Astrocyte (in vitro differentiated cells and primary cell): ENCODE data around the gene SPC25. TPM values are rescaled to one million over a fixed set of nuclear protein-coding genes. Genes with fewer than 3 reads are reported as not detected.

Experiments
- DNase-seq: peaks from one replicate; pipeline ENCODE4 v3.0.0-alpha.2; 2010; ENCODE audit warnings: low read depth
- FAIRE-seq: peaks from 2 replicates; lab custom pipeline; 2011; peaks lifted over from hg19 to GRCh38; lab: Jason Lieb, UNC
- H2AFZ ChIP-seq: 2 replicates; pipeline ENCODE4 v1.6.0; 2012; ENCODE audit warnings: low read depth, low read length, inconsistent platforms
- H3K27ac ChIP-seq: 2 replicates; pipeline ENCODE4 v1.5.1; 2011; ENCODE audit warnings: low read depth, low read length, inconsistent platforms
- H3K27me3 ChIP-seq: 2 replicates; pipeline ENCODE4 v1.6.0; 2011; ENCODE audit warnings: low read length, inconsistent platforms; ENCODE audit not compliant: insufficient read depth
- H3K36me3 ChIP-seq: 2 replicates; pipeline ENCODE4 v1.5.1; 2011; ENCODE audit warnings: low read length, inconsistent platforms; ENCODE audit not compliant: insufficient read depth
- H3K4me1 ChIP-seq: 2 replicates; pipeline ENCODE4 v1.5.1; 2011; ENCODE audit warnings: low read length, inconsistent platforms; ENCODE audit not compliant: insufficient read depth
- H3K4me2 ChIP-seq: 2 replicates; pipeline ENCODE4 v1.6.0; 2012; ENCODE audit warnings: low read length, inconsistent platforms
- H3K4me3 ChIP-seq: 2 replicates; pipeline ENCODE4 v1.5.1; 2011; ENCODE audit warnings: low read depth, mild to moderate bottlenecking, low read length, inconsistent platforms; ENCODE audit not compliant: insufficient read depth
- H3K79me2 ChIP-seq: 2 replicates; pipeline ENCODE4 v1.6.0; 2012; ENCODE audit warnings: mild to moderate bottlenecking, low read length, inconsistent platforms; ENCODE audit not compliant: insufficient read depth
- H3K9ac ChIP-seq: 2 replicates; pipeline ENCODE4 v1.6.0; 2012; ENCODE audit warnings: mild to moderate bottlenecking, low read length, inconsistent platforms
- H3K9me3 ChIP-seq: 2 replicates; pipeline ENCODE4 v1.5.1; 2012; ENCODE audit warnings: low read depth, mild to moderate bottlenecking, low read length, inconsistent platforms; ENCODE audit not compliant: insufficient read depth
- H4K20me1 ChIP-seq: 2 replicates; pipeline ENCODE4 v1.6.0; 2012; ENCODE audit warnings: low read length, inconsistent platforms; ENCODE audit not compliant: insufficient read depth
- H3K27ac Mint-ChIP-seq: one replicate; pipeline ENCODE4 v1.8.0; 2021; ENCODE audit warnings: mild to moderate bottlenecking, mixed read lengths; ENCODE audit not compliant: unreplicated experiment
- H3K27me3 Mint-ChIP-seq: one replicate; pipeline ENCODE4 v1.8.0; 2021; ENCODE audit warnings: low read depth, mixed read lengths; ENCODE audit not compliant: unreplicated experiment
- H3K36me3 Mint-ChIP-seq: one replicate; pipeline ENCODE4 v1.8.0; 2021; ENCODE audit warnings: low read depth, mixed read lengths; ENCODE audit not compliant: unreplicated experiment
- H3K4me1 Mint-ChIP-seq: one replicate; pipeline ENCODE4 v1.8.0; 2021; ENCODE audit warnings: low read depth, mixed read lengths; ENCODE audit not compliant: unreplicated experiment
- H3K4me3 Mint-ChIP-seq: one replicate; pipeline ENCODE4 v1.8.0; 2021; ENCODE audit warnings: mild to moderate bottlenecking, moderate library complexity, mixed read lengths; ENCODE audit not compliant: unreplicated experiment
- H3K9me3 Mint-ChIP-seq: one replicate; pipeline ENCODE4 v1.8.0; 2021; ENCODE audit warnings: mild to moderate bottlenecking, mixed read lengths; ENCODE audit not compliant: unreplicated experiment
- EZH2 ChIP-seq: IDR thresholded peaks from 2 replicates; pipeline ENCODE4 v1.6.1; 2012; ENCODE audit warnings: mild to moderate bottlenecking, low read length, inconsistent platforms; ENCODE audit not compliant: insufficient read depth
- total RNA-seq: library from RNA; stranded (reverse); gene quantifications from 2 replicates; pipeline ENCODE4 v1.2.1, GENCODE V29; 2021
- TF ChIP-seq, protein P1 (sequence below): IDR thresholded peaks from 2 replicates; pipeline ENCODE4 v1.5.1; 2011; ENCODE audit warnings: low read depth, mild to moderate bottlenecking, inconsistent platforms, low read length, moderate library complexity; ENCODE audit not compliant: insufficient read depth

The SPC25 gene
- total RNA-seq, 1 donor from 2014 or later: 1.6 TPM

DNA sequence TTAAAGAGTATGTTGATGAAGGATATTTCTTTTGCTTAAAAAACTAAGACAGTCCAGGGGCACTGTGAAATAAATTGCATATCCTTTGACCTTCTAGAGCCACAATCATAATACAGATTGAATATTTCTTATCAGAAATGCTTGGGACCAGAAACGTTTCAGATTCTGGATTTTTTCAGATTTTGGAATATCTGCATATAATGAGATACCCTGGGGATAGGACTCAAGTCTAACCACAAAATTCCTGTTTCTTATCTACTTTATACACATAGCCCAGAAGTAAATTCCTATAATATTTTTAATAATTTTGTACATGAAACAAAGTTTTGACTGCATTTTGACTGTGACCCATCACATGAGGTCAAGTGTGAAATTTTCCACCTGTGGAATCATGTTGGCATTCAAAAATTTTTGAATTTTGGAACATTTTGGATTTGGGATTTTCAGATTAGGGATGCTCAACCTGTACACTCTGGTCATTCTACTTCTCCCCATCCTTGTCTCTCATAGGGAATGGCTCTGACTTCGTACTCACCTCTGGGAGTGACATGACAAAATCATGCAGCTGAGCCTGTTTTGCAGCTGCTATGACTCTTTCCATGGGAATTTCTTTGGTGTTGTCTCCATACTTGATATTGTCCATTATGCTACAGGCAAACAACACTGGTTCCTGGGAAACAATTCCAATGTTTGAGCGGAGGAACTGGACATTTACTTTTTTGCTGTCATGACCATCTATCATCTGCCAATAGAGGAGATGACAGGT lies 36.6 kb upstream of the SPC25 start:
- Histone ChIP-seq H3K27ac (no peak overlapping the region), H3K4me3 (no peak overlapping the region), H3K4me2 (no peak overlapping the region), H3K27me3 (peaks cover 4% of the 10 kb centered on the region), H3K79me2 (no peaks in the 10 kb centered on the region), H3K9me3 (no peaks in the 10 kb centered on the region), H3K36me3 (no peaks in the 10 kb centered on the region), H4K20me1 (no peaks in the 10 kb centered on the region), H3K4me1 (no peaks in the 10 kb centered on the region), H2AFZ (no peak overlapping the region), H3K9ac (no peak overlapping the region)
- no peak for TF ChIP-seq EZH2
- TF ChIP-seq, protein P1, sequence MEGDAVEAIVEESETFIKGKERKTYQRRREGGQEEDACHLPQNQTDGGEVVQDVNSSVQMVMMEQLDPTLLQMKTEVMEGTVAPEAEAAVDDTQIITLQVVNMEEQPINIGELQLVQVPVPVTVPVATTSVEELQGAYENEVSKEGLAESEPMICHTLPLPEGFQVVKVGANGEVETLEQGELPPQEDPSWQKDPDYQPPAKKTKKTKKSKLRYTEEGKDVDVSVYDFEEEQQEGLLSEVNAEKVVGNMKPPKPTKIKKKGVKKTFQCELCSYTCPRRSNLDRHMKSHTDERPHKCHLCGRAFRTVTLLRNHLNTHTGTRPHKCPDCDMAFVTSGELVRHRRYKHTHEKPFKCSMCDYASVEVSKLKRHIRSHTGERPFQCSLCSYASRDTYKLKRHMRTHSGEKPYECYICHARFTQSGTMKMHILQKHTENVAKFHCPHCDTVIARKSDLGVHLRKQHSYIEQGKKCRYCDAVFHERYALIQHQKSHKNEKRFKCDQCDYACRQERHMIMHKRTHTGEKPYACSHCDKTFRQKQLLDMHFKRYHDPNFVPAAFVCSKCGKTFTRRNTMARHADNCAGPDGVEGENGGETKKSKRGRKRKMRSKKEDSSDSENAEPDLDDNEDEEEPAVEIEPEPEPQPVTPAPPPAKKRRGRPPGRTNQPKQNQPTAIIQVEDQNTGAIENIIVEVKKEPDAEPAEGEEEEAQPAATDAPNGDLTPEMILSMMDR: no peak
- FAIRE-seq (no peak), DNase-seq (no peak)
- H3K36me3 Mint-ChIP-seq: no peaks in the 10 kb centered on the region
- H3K4me1 Mint-ChIP-seq: no peaks in the 10 kb centered on the region
- H3K27me3 Mint-ChIP-seq: peaks cover 12% of the 10 kb centered on the region
- no peak overlapping the region for H3K27ac Mint-ChIP-seq
- no peak overlapping the region for H3K4me3 Mint-ChIP-seq
- peaks cover 2% of the 10 kb centered on the region for H3K9me3 Mint-ChIP-seq

DNA sequence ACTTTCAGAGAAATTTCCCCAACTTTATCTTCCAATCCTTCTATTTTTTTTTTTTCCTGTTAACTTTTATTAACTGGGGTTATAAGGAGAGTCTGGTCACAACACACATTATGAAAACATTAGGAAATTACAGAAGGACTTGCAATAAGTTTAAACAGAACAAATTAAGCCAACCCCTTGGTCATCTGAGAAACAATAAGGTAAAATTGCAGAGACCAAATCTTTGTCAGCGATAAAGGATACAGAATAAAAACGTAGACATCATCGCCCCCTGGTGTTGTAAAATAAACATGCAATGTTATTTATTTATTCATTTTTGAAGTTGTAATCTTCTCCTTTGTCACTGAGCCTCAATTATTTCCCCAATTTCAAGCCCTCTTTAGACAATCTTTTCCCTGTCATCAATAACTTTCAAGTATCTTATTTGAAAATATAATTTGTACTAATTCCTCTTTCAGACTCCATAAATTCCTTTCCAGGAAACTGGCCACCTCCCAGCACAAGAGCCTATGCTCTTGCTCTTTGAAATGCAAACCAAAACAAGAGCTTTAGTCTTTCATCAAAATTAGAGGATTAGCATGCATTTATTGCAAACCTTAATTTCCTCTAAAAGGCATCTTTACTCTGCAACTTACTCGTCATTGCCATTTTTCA lies 30.4 kb upstream of the SPC25 start:
- Mint-ChIP-seq H3K27me3 (peaks cover 12% of the 10 kb centered on the region), H3K4me1 (no peaks in the 10 kb centered on the region), H3K27ac (no peak overlapping the region), H3K4me3 (no peak overlapping the region), H3K36me3 (no peaks in the 10 kb centered on the region), H3K9me3 (peaks cover 4% of the 10 kb centered on the region)
- no peak overlapping the region for H3K4me2 ChIP-seq
- H3K4me1 ChIP-seq: no peaks in the 10 kb centered on the region
- no peak overlapping the region for H2AFZ ChIP-seq
- no peak overlapping the region for H3K27ac ChIP-seq
- H4K20me1 ChIP-seq: no peaks in the 10 kb centered on the region
- no peaks in the 10 kb centered on the region for H3K36me3 ChIP-seq
- no peak for FAIRE-seq
- no peak overlapping the region for H3K9ac ChIP-seq
- H3K9me3 ChIP-seq: no peaks in the 10 kb centered on the region
- no peaks in the 10 kb centered on the region for H3K79me2 ChIP-seq
- H3K27me3 ChIP-seq: peaks cover 4% of the 10 kb centered on the region
- H3K4me3 ChIP-seq: no peak overlapping the region
- TF ChIP-seq, protein P1: peak; percentile 55
- no peak for TF ChIP-seq EZH2
- DNase-seq: no peak

DNA sequence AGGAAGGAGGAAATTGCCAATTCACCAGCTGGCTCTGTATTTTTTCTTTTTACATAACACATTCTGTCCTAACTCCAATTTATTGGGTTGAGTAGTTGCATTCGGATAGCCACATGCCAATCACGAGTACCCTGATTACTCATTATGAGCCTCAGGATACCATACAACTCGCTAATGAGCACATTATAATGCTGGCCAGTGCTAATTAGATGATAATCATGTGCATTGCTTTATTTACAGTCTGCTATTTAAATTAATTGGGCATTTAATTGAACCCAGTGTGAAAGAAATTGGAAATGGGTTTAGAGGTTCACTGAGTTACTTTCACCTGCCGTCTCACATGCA lies 26.1 kb upstream of the SPC25 start:
- H3K4me3 Mint-ChIP-seq: no peak overlapping the region
- H4K20me1 ChIP-seq: no peaks in the 10 kb centered on the region
- H2AFZ ChIP-seq: no peak overlapping the region
- H3K79me2 ChIP-seq: no peaks in the 10 kb centered on the region
- TF ChIP-seq EZH2: no peak
- TF ChIP-seq, protein P1: no peak
- H3K4me2 ChIP-seq: no peak overlapping the region
- H3K9ac ChIP-seq: no peak overlapping the region
- no peaks in the 10 kb centered on the region for H3K36me3 Mint-ChIP-seq
- H3K4me1 Mint-ChIP-seq: no peaks in the 10 kb centered on the region
- no peaks in the 10 kb centered on the region for H3K9me3 ChIP-seq
- DNase-seq: no peak
- no peaks in the 10 kb centered on the region for H3K36me3 ChIP-seq
- FAIRE-seq: no peak
- no peaks in the 10 kb centered on the region for H3K4me1 ChIP-seq
- peaks cover 11% of the 10 kb centered on the region for H3K27me3 Mint-ChIP-seq
- no peak overlapping the region for H3K4me3 ChIP-seq
- H3K27me3 ChIP-seq: peaks cover 2% of the 10 kb centered on the region
- H3K27ac ChIP-seq: no peak overlapping the region
- H3K9me3 Mint-ChIP-seq: peaks cover 5% of the 10 kb centered on the region
- H3K27ac Mint-ChIP-seq: no peak overlapping the region
